Measurements from ENCODE around the gene PNPO.
A peak's percentile ranks its signal among the peaks of the same experiment; 100 is the strongest.

Gene PNPO

DNA sequence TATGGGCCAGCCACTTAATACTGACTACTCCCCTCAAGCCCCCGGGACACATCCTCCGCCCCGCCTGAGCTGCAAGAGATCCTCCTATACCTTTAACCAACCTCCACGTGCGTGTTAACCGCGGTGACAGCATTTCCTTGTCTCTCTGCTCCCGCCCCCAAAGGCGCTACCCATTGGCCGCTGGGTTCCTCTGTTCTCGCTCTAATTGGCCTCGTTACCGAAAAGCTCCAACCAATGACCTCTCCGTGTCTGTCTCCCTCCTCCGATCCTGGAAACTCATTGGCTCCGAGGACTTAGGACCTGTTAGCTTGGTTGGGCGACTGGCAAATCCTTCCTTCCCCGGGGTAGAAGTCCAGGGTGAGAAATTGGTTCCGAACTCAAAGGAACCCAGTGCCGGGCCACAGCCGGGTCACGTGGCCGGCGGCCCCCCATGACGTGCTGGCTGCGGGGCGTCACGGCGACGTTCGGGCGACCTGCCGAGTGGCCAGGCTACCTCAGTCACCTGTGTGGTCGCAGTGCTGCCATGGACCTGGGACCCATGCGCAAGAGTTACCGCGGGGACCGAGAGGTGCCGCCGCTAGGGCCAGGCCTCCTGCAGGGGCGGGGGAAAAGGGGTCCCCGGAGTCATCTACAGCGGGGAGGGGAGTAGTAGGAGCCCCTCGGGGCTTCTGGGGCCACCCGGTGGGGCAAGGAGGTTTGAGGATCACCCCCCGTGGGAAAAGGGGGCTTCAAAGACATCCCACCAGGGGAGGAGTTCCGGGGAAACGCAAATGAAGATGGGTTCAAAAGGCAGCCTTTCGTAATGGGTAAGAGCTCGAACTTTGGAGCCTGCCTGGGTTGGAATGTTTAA lies at the start of gene PNPO:
Gene PNPO, plus strand, starts transcription at position 326 of the 850 bp plus-strand sequence. Its CDS starts 105 bp downstream, at position 431.
- DNase-seq (ENCODE audit: low spot score) = peak; percentile 98

GRCh38 chr17:47894498-47895346 lies 46.6 kb upstream of the PNPO start:
- no peak for DNase-seq (ENCODE audit: low spot score)

GRCh38 chr17:47895347-47895855 lies 46.0 kb upstream of the PNPO start:
- peak; percentile 38 for DNase-seq (ENCODE audit: low spot score)

DNA sequence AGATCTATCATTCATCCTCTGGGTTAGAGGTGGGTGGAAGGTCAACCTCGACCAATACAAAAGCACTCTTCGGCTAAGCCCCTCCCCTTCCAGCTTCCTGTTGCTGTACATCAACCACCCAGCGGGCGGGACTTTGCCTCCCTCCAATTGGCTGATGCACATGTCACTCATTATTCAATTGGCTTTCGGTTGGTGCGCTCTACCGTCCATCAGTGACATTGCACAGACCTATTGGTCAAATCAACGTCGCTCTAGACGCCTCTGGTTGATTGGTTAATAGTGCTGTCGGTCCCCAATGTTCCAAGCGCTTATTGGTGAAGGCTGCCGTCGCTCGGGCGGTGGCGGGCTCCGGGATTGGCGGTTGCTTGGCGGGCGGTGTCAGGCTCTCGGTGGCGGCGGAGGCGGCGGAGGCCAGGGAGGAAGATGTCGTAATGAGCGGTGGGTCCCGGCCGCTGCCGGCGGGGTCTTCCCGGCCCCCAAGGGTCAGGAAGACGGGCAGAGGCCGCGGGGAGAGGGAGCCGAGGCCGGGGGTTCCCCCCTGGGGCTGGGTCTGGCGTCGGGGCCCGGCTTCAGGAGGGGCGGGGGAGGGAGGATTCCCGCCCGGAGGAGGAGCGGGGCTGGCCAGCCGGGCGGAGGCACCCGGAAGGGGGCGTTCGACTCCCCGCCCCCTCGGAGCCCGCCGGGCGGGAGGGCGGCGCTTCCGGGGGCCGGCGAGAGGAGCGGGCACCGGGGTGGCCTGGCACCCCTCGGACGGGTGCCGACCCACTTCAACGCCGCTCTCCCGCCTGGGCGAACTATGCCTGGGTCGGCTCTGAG lies 45.3 kb upstream of the PNPO start, which contains the start of gene SP2:
Gene SP2, plus strand, starts transcription at position 381 of the 816 bp plus-strand sequence. Its CDS starts 51 bp downstream, at position 432.
- peak; percentile 99 for DNase-seq (ENCODE audit: low spot score)

- no peak for DNase-seq (ENCODE audit: low spot score)
Measured at GRCh38 chr17:47896672-47897490, 44.5 kb upstream of the PNPO start.

- no peak for DNase-seq (ENCODE audit: low spot score)
Measured at GRCh38 chr17:47897561-47897960, 43.8 kb upstream of the PNPO start.

DNA sequence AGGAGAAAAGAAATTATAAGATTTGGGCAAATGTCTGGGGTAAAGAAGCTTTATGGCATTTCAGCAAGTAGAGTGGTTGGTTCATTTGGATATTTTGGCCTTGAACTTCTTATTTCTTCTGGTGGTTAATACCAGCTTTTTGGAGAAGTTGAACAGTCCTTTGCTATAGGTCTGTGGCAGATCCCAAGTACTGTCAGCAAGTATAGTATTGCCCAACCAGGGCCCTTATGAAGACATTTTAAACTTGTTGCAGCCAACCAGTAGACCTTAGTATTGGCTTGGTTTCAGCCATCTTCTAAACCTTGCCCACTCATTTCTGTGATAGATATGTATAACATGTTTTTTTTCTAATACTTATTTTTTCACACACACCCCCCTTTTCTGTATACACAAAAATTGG lies 43.1 kb upstream of the PNPO start:
- DNase-seq (ENCODE audit: low spot score) = no peak

- DNase-seq (ENCODE audit: low spot score) = no peak
Measured at GRCh38 chr17:47899643-47900042, 41.7 kb upstream of the PNPO start.

- no peak for DNase-seq (ENCODE audit: low spot score)
Measured at GRCh38 chr17:47901423-47901822, 39.9 kb upstream of the PNPO start.

- DNase-seq (ENCODE audit: low spot score) = no peak
Measured at GRCh38 chr17:47902039-47902744, 39.2 kb upstream of the PNPO start.

GRCh38 chr17:47905221-47905733 lies 36.1 kb upstream of the PNPO start:
- DNase-seq (ENCODE audit: low spot score) = peak; percentile 91

- DNase-seq (ENCODE audit: low spot score) = no peak
Measured at GRCh38 chr17:47906443-47906842, 34.9 kb upstream of the PNPO start.

DNA sequence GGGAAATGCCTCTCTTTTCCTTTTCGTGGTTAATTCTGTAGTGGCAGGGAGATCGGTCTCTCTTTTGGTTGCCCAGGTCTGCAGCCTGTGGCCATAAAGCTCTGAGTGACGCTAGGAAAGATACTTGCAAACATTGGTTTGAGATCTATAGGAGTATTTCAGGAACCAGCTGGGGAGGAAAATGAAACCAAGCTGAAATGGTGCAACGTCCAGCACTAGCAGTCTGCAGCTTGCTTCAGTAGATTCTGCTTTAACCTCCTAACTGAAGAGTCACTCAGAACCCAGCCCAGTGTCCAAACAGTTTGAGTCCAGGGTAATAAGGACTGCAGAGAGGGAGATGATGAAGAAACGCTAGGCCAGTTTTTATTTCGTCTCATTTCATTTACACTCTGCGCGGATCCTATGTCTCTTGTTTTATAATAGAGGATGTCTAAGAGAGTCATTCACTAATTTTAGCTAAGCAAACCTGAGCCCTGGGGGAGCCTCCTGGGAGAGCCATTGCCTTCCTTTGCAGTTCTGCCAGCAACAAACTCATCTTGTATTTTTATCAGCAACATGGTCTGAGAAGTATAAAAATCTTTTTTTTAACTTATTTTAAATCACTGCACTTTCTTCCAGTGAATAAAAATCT lies 33.3 kb upstream of the PNPO start:
- DNase-seq (ENCODE audit: low spot score) = no peak

- DNase-seq (ENCODE audit: low spot score) = no peak
Measured at GRCh38 chr17:47913050-47913449, 28.3 kb upstream of the PNPO start.

- DNase-seq (ENCODE audit: low spot score) = no peak
Measured at GRCh38 chr17:47914306-47914948, 26.9 kb upstream of the PNPO start.

DNA sequence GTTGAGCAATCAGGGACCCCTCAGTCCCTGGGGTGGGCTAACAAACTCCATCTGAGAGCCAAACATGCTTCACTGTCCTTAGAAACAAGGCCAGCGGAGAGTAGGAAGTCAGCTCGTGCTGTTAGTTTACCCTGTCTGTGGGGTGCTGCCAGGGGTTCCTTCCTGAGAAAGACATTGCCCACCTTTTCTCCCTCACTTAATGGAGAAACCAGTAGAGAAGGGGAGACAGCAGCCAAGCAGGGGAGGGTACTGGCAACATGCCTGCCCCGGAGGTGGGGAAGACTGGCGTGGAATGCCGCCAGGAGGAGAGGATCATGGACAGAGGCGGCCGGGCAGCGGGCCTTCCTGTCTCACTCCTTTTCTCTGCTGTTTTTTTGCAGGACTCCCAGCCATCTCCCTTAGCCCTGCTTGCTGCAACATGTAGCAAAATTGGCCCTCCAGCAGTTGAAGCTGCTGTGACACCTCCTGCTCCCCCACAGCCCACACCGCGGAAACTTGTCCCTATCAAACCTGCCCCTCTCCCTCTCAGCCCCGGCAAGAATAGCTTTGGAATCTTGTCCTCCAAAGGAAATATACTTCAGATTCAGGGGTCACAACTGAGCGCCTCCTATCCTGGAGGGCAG lies 25.5 kb upstream of the PNPO start:
- no peak for DNase-seq (ENCODE audit: low spot score)

DNA sequence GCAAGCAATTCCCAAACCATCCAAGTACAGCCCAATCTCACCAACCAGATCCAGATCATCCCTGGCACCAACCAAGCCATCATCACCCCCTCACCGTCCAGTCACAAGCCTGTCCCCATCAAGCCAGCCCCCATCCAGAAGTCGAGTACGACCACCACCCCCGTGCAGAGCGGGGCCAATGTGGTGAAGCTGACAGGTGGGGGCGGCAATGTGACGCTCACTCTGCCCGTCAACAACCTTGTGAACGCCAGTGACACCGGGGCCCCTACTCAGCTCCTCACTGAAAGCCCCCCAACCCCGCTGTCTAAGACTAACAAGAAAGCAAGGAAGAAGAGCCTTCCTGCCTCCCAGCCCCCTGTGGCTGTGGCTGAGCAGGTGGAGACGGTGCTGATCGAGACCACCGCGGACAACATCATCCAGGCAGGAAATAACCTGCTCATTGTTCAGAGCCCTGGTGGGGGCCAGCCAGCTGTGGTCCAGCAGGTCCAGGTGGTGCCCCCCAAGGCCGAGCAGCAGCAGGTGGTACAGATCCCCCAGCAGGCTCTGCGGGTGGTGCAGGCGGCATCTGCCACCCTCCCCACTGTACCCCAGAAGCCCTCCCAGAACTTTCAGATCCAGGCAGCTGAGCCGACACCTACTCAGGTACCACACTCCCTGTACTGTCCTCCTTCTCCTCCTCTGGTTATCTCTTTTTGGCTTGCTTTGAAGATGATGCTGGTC lies 24.7 kb upstream of the PNPO start:
- no peak for DNase-seq (ENCODE audit: low spot score)

DNA sequence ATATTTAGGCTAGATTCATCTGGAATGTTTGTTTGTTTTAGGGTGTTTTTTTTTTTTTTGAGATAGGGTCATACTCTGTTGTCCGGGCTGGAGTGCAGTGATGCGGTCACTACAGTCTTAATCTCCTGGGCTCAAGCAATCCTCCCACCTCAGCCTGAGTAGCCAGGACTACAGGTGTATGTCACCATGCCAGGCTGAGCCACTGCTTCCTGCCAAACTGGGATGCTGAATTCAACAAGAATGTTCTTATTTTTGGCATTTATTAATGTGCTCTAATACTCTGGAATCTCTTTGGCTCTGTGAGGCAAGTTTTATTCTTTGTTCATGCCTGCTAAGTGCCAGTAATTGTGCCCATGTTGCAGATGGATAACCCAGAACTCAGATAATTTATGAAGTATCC lies 23.8 kb upstream of the PNPO start:
- no peak for DNase-seq (ENCODE audit: low spot score)

Data from AG20443 (cell line).